ENCODE data around the gene SPECC1.
"Not testable (repeated sequence)": the region's sequence is repeated elsewhere in the genome, so short reads cannot be mapped to it uniquely, and the experiment has no call there.

Gene SPECC1

GRCh38 chr17:20009302-20010098 lies at the start of gene SPECC1:
TSS of gene SPECC1 (plus strand) at chr17:20009359. CDS start at chr17:20096652, 87,293 bp downstream.
- peak; percentile 62 to 79 for DNase-seq (ENCODE audit: low read depth in 2 of 2)

GRCh38 chr17:19962954-19963353 lies 46.2 kb upstream of the SPECC1 start:
- not testable (repeated sequence) for DNase-seq (ENCODE audit: low read depth in 2 of 2)

GRCh38 chr17:19973156-19973555 lies 36.0 kb upstream of the SPECC1 start:
- DNase-seq (ENCODE audit: low read depth in 2 of 2), result no peak

- no peak for DNase-seq (ENCODE audit: low read depth in 2 of 2)
Observed at GRCh38 chr17:19975601-19976000, 33.6 kb upstream of the SPECC1 start.

- DNase-seq (ENCODE audit: low read depth in 2 of 2), result peak; percentile 86 to 87
Observed at GRCh38 chr17:19977293-19978208, 31.6 kb upstream of the SPECC1 start, which contains the start of gene AKAP10. TSS of gene AKAP10 (minus strand) at chr17:19977828. CDS start at chr17:19977679, 149 bp downstream.

- DNase-seq (ENCODE audit: low read depth in 2 of 2), result no peak
Observed at GRCh38 chr17:19978209-19978802, 30.9 kb upstream of the SPECC1 start.

GRCh38 chr17:19978805-19979211 lies 30.4 kb upstream of the SPECC1 start:
- no peak for DNase-seq (ENCODE audit: low read depth in 2 of 2)

- no peak for DNase-seq (ENCODE audit: low read depth in 2 of 2)
Observed at GRCh38 chr17:19979917-19980770, 29.0 kb upstream of the SPECC1 start.

- no peak for DNase-seq (ENCODE audit: low read depth in 2 of 2)
Observed at GRCh38 chr17:19986941-19987861, 22.0 kb upstream of the SPECC1 start.

GRCh38 chr17:19987897-19988296 lies 21.3 kb upstream of the SPECC1 start:
- no peak for DNase-seq (ENCODE audit: low read depth in 2 of 2)

GRCh38 chr17:19991252-19991885 lies 17.8 kb upstream of the SPECC1 start:
- DNase-seq (ENCODE audit: low read depth in 2 of 2), result no peak

GRCh38 chr17:19992803-19993713 lies 16.1 kb upstream of the SPECC1 start:
- peak; percentile 52 for DNase-seq (ENCODE audit: low read depth in 2 of 2)

- DNase-seq (ENCODE audit: low read depth in 2 of 2), result no peak
Observed at GRCh38 chr17:19996086-19996485, 13.1 kb upstream of the SPECC1 start.

GRCh38 chr17:19996502-19996901 lies 12.7 kb upstream of the SPECC1 start:
- DNase-seq (ENCODE audit: low read depth in 2 of 2), result no peak

- DNase-seq (ENCODE audit: low read depth in 2 of 2), result no peak
Observed at GRCh38 chr17:20008242-20009051, 712 bp upstream of the SPECC1 start.

- no peak for DNase-seq (ENCODE audit: low read depth in 2 of 2)
Observed at GRCh38 chr17:20009052-20009301, 182 bp upstream of the SPECC1 start.

- no peak for DNase-seq (ENCODE audit: low read depth in 2 of 2)
Observed at GRCh38 chr17:20010099-20010863, 1.1 kb downstream of the SPECC1 start.

Measured in activated CD8-positive, alpha-beta memory T cell treated with anti-CD3 and anti-CD28 coated beads for 4 hours (primary cell).